MG63 (cell line): ENCODE data around the gene SLC25A26. TPM values are rescaled to one million over a fixed set of nuclear protein-coding genes. Genes with fewer than 3 reads are reported as not detected.
A peak's percentile ranks its signal among the peaks of the same experiment; 100 is the strongest.
"Not testable (repeated sequence)": the region's sequence is repeated elsewhere in the genome, so short reads cannot be mapped to it uniquely, and the experiment has no call there.

Source experiments
- DNase-seq: peaks from one replicate; pipeline ENCODE4 v3.0.0-alpha.2; 2020
- H3K27me3 ChIP-seq: fragments of 250-450 bp; sonication (Bioruptor Pico); 2 replicates; pipeline ENCODE4 v1.5.1; 2020; ENCODE audit warnings: mild to moderate bottlenecking, moderate library complexity
- H3K36me3 ChIP-seq: fragments of 250-450 bp; sonication (Bioruptor Pico); 2 replicates; pipeline ENCODE4 v1.5.1; 2020; ENCODE audit warnings: mild to moderate bottlenecking, moderate library complexity
- H3K4me3 ChIP-seq: fragments of 250-450 bp; sonication (Bioruptor Pico); 2 replicates; pipeline ENCODE4 v1.5.1; 2020; ENCODE audit warnings: mild to moderate bottlenecking, moderate library complexity
- H3K9me3 ChIP-seq: fragments of 250-450 bp; sonication (Bioruptor Pico); 2 replicates; pipeline ENCODE4 v1.5.1; 2020; ENCODE audit warnings: mild to moderate bottlenecking, moderate library complexity
- total RNA-seq: library from RNA; depleted of rRNA; stranded (reverse); fragments of >200 nt; shearing (Covaris generic); gene quantifications from 2 replicates; pipeline ENCODE4 v1.2.3, GENCODE V29; 2014; ENCODE audit warnings: low replicate concordance

Gene SLC25A26
- total RNA-seq, 1 experiment from 2014 or later: 16.9 TPM

DNA sequence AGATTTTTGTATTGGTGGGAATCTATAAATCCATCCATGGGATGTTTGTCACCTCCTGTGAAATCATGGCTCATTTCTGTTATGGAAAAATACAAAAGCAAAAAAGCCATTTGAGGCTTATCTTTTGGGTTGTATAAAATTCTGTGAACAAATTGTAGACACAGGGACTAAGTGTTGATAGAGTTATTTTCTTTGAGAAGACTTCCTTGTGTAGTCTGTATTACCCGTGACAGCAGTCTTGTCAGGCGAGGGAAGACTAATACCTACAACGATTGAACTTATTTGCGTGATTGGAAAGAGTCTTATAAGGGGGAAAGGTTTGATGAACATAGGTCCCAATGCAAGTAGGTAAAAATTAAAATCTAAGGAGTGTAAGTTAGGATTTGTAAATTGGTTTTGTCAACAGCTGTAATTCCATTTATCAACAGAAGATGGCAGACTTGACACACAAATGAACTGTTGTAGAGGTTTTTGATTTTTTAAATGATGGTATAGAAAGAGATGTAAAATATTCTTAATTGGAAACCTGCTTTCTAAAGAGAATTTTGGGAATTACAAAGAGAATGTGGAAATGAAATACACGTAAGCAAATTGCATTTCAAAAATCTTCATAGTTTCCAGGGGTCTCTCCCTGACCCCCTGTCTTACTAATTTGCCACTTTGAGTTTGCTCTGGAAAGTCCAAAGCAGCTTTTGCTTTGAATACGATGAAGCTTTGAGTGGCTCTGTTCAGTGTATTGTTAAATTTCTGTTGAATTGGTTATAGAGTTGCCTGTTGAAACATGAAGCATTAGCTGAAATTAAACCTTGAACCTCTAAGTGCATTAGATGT, 33.2 kb downstream of the SLC25A26 start:
- H3K4me3 ChIP-seq: no peak overlapping the region
- no peaks in the 10 kb centered on the region for H3K36me3 ChIP-seq
- no peaks in the 10 kb centered on the region for H3K27me3 ChIP-seq
- no peak for DNase-seq
- no peaks in the 10 kb centered on the region for H3K9me3 ChIP-seq

DNA sequence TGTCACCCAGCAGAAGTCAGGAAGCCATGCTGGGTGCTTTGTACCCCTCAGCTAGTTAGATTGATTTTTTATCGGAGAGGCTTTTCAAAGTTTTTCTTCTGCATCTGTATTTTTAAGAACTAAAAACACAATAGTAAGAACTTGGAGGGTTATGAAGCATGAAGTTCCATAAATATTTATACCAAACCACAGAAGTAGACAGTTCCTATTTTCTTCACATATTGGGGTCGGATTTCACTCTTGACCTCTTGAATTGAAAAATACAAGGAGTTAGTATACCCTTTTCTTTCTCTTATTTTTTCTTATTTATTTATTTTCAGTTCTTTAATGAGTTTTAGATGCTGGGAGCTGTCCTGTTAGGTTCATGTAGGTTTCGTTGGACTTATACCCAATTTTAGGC, 35.1 kb downstream of the SLC25A26 start:
- Histone ChIP-seq H3K36me3 (no peaks in the 10 kb centered on the region), H3K4me3 (no peak overlapping the region), H3K9me3 (no peaks in the 10 kb centered on the region), H3K27me3 (no peaks in the 10 kb centered on the region)
- no peak for DNase-seq

DNA sequence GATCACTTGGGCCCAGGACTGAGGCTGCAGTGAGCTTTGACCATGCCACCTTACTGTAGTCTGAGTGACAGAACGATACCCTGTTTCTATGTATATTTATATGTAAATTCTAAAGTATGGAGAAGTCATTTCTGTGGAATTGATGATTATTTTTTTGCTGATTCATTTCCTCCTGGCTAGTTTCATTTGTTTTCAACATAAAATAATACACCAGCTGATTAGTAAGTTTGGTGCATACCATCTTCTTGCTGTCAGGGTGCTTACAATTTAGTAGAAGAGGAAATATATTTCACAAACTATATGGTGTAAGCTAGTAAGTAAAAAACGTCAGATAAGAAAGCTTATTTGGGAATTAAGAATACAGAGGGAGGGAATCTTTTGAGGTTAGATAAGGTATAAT, 36.0 kb downstream of the SLC25A26 start:
- Histone ChIP-seq H3K4me3 (no peak overlapping the region), H3K9me3 (no peaks in the 10 kb centered on the region), H3K36me3 (no peaks in the 10 kb centered on the region), H3K27me3 (no peaks in the 10 kb centered on the region)
- DNase-seq: no peak

GRCh38 chr3:66259566-66260255, 38.9 kb downstream of the SLC25A26 start:
- H3K27me3 ChIP-seq: no peaks in the 10 kb centered on the region
- no peak for DNase-seq
- no peaks in the 10 kb centered on the region for H3K36me3 ChIP-seq
- H3K4me3 ChIP-seq: no peak overlapping the region
- no peaks in the 10 kb centered on the region for H3K9me3 ChIP-seq

GRCh38 chr3:66260431-66260830, 39.6 kb downstream of the SLC25A26 start:
- Histone ChIP-seq H3K27me3 (no peaks in the 10 kb centered on the region), H3K4me3 (no peak overlapping the region), H3K36me3 (no peaks in the 10 kb centered on the region), H3K9me3 (no peaks in the 10 kb centered on the region)
- DNase-seq: no peak

GRCh38 chr3:66261355-66261754, 40.6 kb downstream of the SLC25A26 start:
- H3K9me3 ChIP-seq: no peaks in the 10 kb centered on the region
- no peaks in the 10 kb centered on the region for H3K27me3 ChIP-seq
- no peak overlapping the region for H3K4me3 ChIP-seq
- DNase-seq: peak; percentile 18
- H3K36me3 ChIP-seq: no peaks in the 10 kb centered on the region

DNA sequence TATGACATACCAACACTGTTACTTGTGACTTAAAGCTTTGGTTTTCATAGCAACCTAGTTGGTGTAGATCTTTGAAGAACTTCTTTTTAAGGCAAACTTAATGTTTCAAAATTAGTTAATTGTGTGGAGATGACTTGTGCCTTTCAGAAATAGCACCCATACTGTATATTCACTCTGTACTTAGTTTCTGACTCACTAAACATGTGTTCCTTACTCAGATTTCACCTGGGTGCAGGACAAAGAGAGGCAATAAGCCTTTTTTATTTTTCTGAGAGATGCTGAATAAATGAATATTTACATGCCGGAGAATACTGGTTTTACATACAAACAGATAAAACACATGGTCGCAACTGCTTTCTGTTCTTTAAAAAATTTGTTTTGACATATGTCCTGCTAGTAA, 44.8 kb downstream of the SLC25A26 start:
- no peaks in the 10 kb centered on the region for H3K27me3 ChIP-seq
- no peak for DNase-seq
- H3K9me3 ChIP-seq: no peaks in the 10 kb centered on the region
- H3K36me3 ChIP-seq: no peaks in the 10 kb centered on the region
- H3K4me3 ChIP-seq: no peak overlapping the region

- Histone ChIP-seq H3K9me3 (no peaks in the 10 kb centered on the region), H3K36me3 (no peaks in the 10 kb centered on the region), H3K4me3 (no peak overlapping the region), H3K27me3 (no peaks in the 10 kb centered on the region)
- no peak for DNase-seq
Observed at GRCh38 chr3:66266551-66266950, 45.8 kb downstream of the SLC25A26 start.

- DNase-seq: no peak
- H3K27me3 ChIP-seq: no peaks in the 10 kb centered on the region
- H3K9me3 ChIP-seq: no peaks in the 10 kb centered on the region
- no peaks in the 10 kb centered on the region for H3K36me3 ChIP-seq
- no peak overlapping the region for H3K4me3 ChIP-seq
Observed at GRCh38 chr3:66267031-66267430, 46.2 kb downstream of the SLC25A26 start.

GRCh38 chr3:66267906-66268305, 47.1 kb downstream of the SLC25A26 start:
- H3K27me3 ChIP-seq: no peaks in the 10 kb centered on the region
- no peak for DNase-seq
- no peaks in the 10 kb centered on the region for H3K9me3 ChIP-seq
- H3K4me3 ChIP-seq: no peak overlapping the region
- no peaks in the 10 kb centered on the region for H3K36me3 ChIP-seq

DNA sequence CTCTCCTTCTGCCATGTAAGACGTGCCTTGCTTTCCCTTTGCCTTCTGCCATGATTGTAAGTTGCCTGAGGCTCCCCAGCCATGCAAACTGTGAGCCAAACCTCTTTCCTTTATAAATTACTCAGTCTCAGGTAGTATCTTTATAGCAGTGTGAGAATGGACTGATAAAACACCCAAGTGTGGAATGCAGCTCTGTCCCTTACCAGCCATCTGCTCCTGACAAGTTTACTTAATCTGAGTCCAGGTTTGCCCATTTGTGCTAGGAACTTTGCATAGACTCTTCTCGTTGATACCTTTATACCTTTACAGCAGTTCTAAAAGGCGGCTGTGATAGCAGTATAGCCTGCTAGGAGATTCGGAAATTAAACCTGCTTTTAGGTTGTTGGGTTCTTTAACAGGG, 48.1 kb downstream of the SLC25A26 start:
- H3K27me3 ChIP-seq: no peaks in the 10 kb centered on the region
- no peaks in the 10 kb centered on the region for H3K36me3 ChIP-seq
- H3K9me3 ChIP-seq: no peaks in the 10 kb centered on the region
- no peak for DNase-seq
- no peak overlapping the region for H3K4me3 ChIP-seq

- no peaks in the 10 kb centered on the region for H3K9me3 ChIP-seq
- no peaks in the 10 kb centered on the region for H3K36me3 ChIP-seq
- H3K4me3 ChIP-seq: no peak overlapping the region
- H3K27me3 ChIP-seq: no peaks in the 10 kb centered on the region
- DNase-seq: no peak
Observed at GRCh38 chr3:66269411-66269810, 48.6 kb downstream of the SLC25A26 start.

- no peaks in the 10 kb centered on the region for H3K27me3 ChIP-seq
- H3K4me3 ChIP-seq: no peak overlapping the region
- DNase-seq: no peak
- H3K9me3 ChIP-seq: no peaks in the 10 kb centered on the region
- H3K36me3 ChIP-seq: no peaks in the 10 kb centered on the region
Observed at GRCh38 chr3:66270288-66270687, 49.5 kb downstream of the SLC25A26 start.

- Histone ChIP-seq H3K36me3 (no peaks in the 10 kb centered on the region), H3K4me3 (no peak overlapping the region), H3K9me3 (no peaks in the 10 kb centered on the region), H3K27me3 (no peaks in the 10 kb centered on the region)
- DNase-seq: no peak
Observed at GRCh38 chr3:66270701-66271100, 49.9 kb downstream of the SLC25A26 start.

DNA sequence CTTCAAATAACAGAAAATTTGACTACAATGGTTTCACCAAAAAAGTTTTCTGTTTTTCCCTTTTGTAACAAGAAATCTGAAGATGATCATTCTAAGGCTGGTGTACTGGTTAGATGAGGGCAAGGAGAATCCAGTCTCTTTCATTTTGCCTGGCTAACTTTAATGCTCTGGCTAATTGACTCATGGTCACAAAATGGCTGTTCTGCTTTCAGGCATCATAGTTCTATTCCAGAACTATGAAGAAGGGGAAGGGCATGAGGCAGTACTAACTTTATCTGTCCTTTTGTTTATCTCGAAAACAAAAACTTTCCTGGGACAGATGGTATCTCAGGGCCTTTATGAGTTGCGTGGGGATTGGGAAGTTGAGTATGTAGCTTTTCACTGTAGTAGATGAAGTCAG, 50.4 kb downstream of the SLC25A26 start:
- Histone ChIP-seq H3K36me3 (no peaks in the 10 kb centered on the region), H3K4me3 (no peak overlapping the region), H3K9me3 (no peaks in the 10 kb centered on the region), H3K27me3 (no peaks in the 10 kb centered on the region)
- no peak for DNase-seq

GRCh38 chr3:66272016-66272415, 51.2 kb downstream of the SLC25A26 start:
- H3K36me3 ChIP-seq: no peaks in the 10 kb centered on the region

DNA sequence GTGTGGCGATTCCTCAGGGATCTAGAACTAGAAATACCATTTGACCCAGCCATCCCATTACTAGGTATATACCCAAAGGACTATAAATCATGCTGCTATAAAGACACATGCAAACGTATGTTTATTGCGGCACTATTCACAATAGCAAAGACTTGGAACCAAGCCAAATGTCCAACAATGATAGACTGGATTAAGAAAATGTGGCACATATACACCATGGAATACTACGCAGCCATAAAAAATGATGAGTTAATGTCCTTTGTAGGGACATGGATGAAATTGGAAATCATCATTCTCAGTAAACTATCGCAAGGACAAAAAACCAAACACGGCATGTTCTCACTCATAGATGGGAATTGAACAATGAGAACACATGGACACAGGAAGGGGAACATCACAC, 54.0 kb downstream of the SLC25A26 start:
- not testable (repeated sequence) for H3K4me3 ChIP-seq, H3K36me3 ChIP-seq, H3K27me3 ChIP-seq, H3K9me3 ChIP-seq, DNase-seq

More at GRCh38 chr3:66272016-66272415, 51.2 kb downstream of the SLC25A26 start:
- DNase-seq: no peak
- Histone ChIP-seq H3K27me3 (no peaks in the 10 kb centered on the region), H3K9me3 (no peaks in the 10 kb centered on the region), H3K4me3 (no peak overlapping the region)

GRCh38 chr3:66276705-66277274, 56.0 kb downstream of the SLC25A26 start:
- peak; percentile 23 for DNase-seq
- H3K36me3 ChIP-seq: no peaks in the 10 kb centered on the region
- H3K4me3 ChIP-seq: no peak overlapping the region
- H3K27me3 ChIP-seq: no peaks in the 10 kb centered on the region
- H3K9me3 ChIP-seq: no peaks in the 10 kb centered on the region
